Brain microvascular endothelial cell (primary cell): ENCODE results near the gene FGF22.
"Not testable (repeated sequence)": the region's sequence is repeated elsewhere in the genome, so short reads cannot be mapped to it uniquely, and the experiment has no call there.

Experiments
- DNase-seq: peaks from one replicate; pipeline ENCODE4 v3.0.0-alpha.2; 2020
- H3K27ac ChIP-seq: fragments of 250-450 bp; sonication (Bioruptor Pico); 2 replicates; pipeline ENCODE4 v1.5.1; 2020; ENCODE audit warnings: mild to moderate bottlenecking, moderate library complexity
- H3K27me3 ChIP-seq: fragments of 250-450 bp; sonication (Bioruptor Pico); replicated peaks from 2 replicates; pipeline ENCODE4 v1.5.1; 2020; ENCODE audit warnings: mild to moderate bottlenecking
- H3K36me3 ChIP-seq: fragments of 250-450 bp; sonication (Bioruptor Pico); replicated peaks from 2 replicates; pipeline ENCODE4 v1.5.1; 2020; ENCODE audit warnings: mild to moderate bottlenecking
- H3K4me3 ChIP-seq: 2 replicates; pipeline ENCODE4 v1.5.1; 2011; ENCODE audit warnings: low read depth, mild to moderate bottlenecking, control low read depth, low read length, moderate library complexity
- CTCF ChIP-seq: IDR thresholded peaks from 2 replicates; pipeline ENCODE4 v1.5.1; 2011; ENCODE audit warnings: low read depth, mild to moderate bottlenecking, moderate library complexity, low read length, control low read depth, inconsistent platforms; ENCODE audit errors: missing control alignments
- in situ Hi-C: cut with HindIII; loops from 2 replicates; pipeline ENCODE4 v1.10.0; 2017; ENCODE audit warnings: low sequenced_read_pairs, low pct_ligation_motif_present

Gene FGF22

GRCh38 chr19:597406-598315 lies 42.0 kb upstream of the FGF22 start:
- no peak overlapping the region for H3K27ac ChIP-seq
- H3K36me3 ChIP-seq, result no peaks in the 10 kb centered on the region
- in situ Hi-C loops, result no loop called here
- no peak overlapping the region for H3K4me3 ChIP-seq
- DNase-seq, result no peak
- no peaks in the 10 kb centered on the region for H3K27me3 ChIP-seq
- TF ChIP-seq CTCF, result no peak

- in situ Hi-C loops, result no loop called here
Measured at GRCh38 chr19:601310-601709, 38.4 kb upstream of the FGF22 start.

GRCh38 chr19:601790-602189 lies 37.9 kb upstream of the FGF22 start:
- H3K4me3 ChIP-seq, result no peak overlapping the region
- no peak for TF ChIP-seq CTCF
- no peak overlapping the region for H3K27ac ChIP-seq
- in situ Hi-C loops, result no loop called here
- no peaks in the 10 kb centered on the region for H3K27me3 ChIP-seq
- no peaks in the 10 kb centered on the region for H3K36me3 ChIP-seq
- DNase-seq, result no peak

More at GRCh38 chr19:601310-601709, 38.4 kb upstream of the FGF22 start:
- no peak for DNase-seq
- TF ChIP-seq CTCF, result no peak
- no peaks in the 10 kb centered on the region for H3K36me3 ChIP-seq
- H3K27ac ChIP-seq, result no peak overlapping the region
- H3K4me3 ChIP-seq, result no peak overlapping the region
- H3K27me3 ChIP-seq, result no peaks in the 10 kb centered on the region

GRCh38 chr19:602391-603301 lies 37.0 kb upstream of the FGF22 start:
- Histone ChIP-seq H3K27me3 (no peaks in the 10 kb centered on the region), H3K27ac (no peak overlapping the region), H3K36me3 (no peaks in the 10 kb centered on the region), H3K4me3 (no peak overlapping the region)
- no peak for TF ChIP-seq CTCF
- in situ Hi-C loops, result no loop called here
- no peak for DNase-seq

GRCh38 chr19:603302-603639 lies 36.4 kb upstream of the FGF22 start:
- H3K27me3 ChIP-seq, H3K4me3 ChIP-seq, in situ Hi-C loops, DNase-seq, H3K36me3 ChIP-seq, H3K27ac ChIP-seq: not testable (repeated sequence)

GRCh38 chr19:603779-604178 lies 35.9 kb upstream of the FGF22 start:
- in situ Hi-C loops, H3K27ac ChIP-seq, H3K36me3 ChIP-seq, DNase-seq, H3K4me3 ChIP-seq, H3K27me3 ChIP-seq: not testable (repeated sequence)
